ENCODE results near the gene ADAMTSL2. TPM values are rescaled to one million over a fixed set of nuclear protein-coding genes. Genes with fewer than 3 reads are reported as not detected.

Gene ADAMTSL2
- total and polyA plus RNA-seq, 2 donors, result 2.2 to 8.9 TPM

- no peak overlapping the region for H3K4me3 ChIP-seq (ENCODE audit: low read depth, low read length)
- no peaks in the 10 kb centered on the region for H3K36me3 ChIP-seq (ENCODE audit: insufficient read depth)
- H3K4me1 ChIP-seq (ENCODE audit: insufficient read depth), result no peaks in the 10 kb centered on the region
- 85% methylated on average over 36 of the region's 36 CpGs for WGBS
- H3K27ac ChIP-seq (ENCODE audit: low read depth), result no peak overlapping the region
- DNase-seq (ENCODE audit: extremely low spot score), result no peak
These were observed 35.6 kb downstream of the ADAMTSL2 start for GRCh38 chr9:133569891-133570690.

- no peak for DNase-seq (ENCODE audit: extremely low spot score)
- no peaks in the 10 kb centered on the region for H3K4me1 ChIP-seq (ENCODE audit: insufficient read depth)
- 84% methylated on average over 16 of the region's 16 CpGs for WGBS
- H3K4me3 ChIP-seq (ENCODE audit: low read depth, low read length), result no peak overlapping the region
- H3K27ac ChIP-seq (ENCODE audit: low read depth), result no peak overlapping the region
- H3K36me3 ChIP-seq (ENCODE audit: insufficient read depth), result no peaks in the 10 kb centered on the region
These were observed 36.2 kb downstream of the ADAMTSL2 start for GRCh38 chr9:133570691-133571080.

GRCh38 chr9:133571391-133571890 is 36.9 kb downstream of the ADAMTSL2 start:
- H3K36me3 ChIP-seq (ENCODE audit: insufficient read depth), result no peaks in the 10 kb centered on the region
- no peaks in the 10 kb centered on the region for H3K4me1 ChIP-seq (ENCODE audit: insufficient read depth)
- 84% methylated on average over 9 of the region's 9 CpGs for WGBS
- no peak overlapping the region for H3K27ac ChIP-seq (ENCODE audit: low read depth)
- DNase-seq (ENCODE audit: extremely low spot score), result no peak
- no peak overlapping the region for H3K4me3 ChIP-seq (ENCODE audit: low read depth, low read length)

- 83% methylated on average over 20 of the region's 20 CpGs for WGBS
- Histone ChIP-seq H3K27ac (ENCODE audit: low read depth) (no peak overlapping the region), H3K4me3 (ENCODE audit: low read depth, low read length) (no peak overlapping the region)
These were observed 37.5 kb downstream of the ADAMTSL2 start for GRCh38 chr9:133571896-133572595.

GRCh38 chr9:133572821-133573361 is 38.4 kb downstream of the ADAMTSL2 start:
- H3K27ac ChIP-seq (ENCODE audit: low read depth), result no peak overlapping the region
- peaks cover 2% of the 10 kb centered on the region for H3K4me1 ChIP-seq (ENCODE audit: insufficient read depth)
- no peak for DNase-seq (ENCODE audit: extremely low spot score)
- WGBS, result 29% methylated on average over 15 of the region's 15 CpGs
- H3K36me3 ChIP-seq (ENCODE audit: insufficient read depth), result no peaks in the 10 kb centered on the region
- no peak overlapping the region for H3K4me3 ChIP-seq (ENCODE audit: low read depth, low read length)

More at GRCh38 chr9:133571896-133572595, 37.5 kb downstream of the ADAMTSL2 start:
- no peak for DNase-seq (ENCODE audit: extremely low spot score)
- H3K4me1 ChIP-seq (ENCODE audit: insufficient read depth), result peaks cover 2% of the 10 kb centered on the region
- H3K36me3 ChIP-seq (ENCODE audit: insufficient read depth), result no peaks in the 10 kb centered on the region

GRCh38 chr9:133573791-133574515 is 39.4 kb downstream of the ADAMTSL2 start:
- Histone ChIP-seq H3K4me1 (ENCODE audit: insufficient read depth) (peaks cover 2% of the 10 kb centered on the region), H3K36me3 (ENCODE audit: insufficient read depth) (no peaks in the 10 kb centered on the region), H3K4me3 (ENCODE audit: low read depth, low read length) (no peak overlapping the region), H3K27ac (ENCODE audit: low read depth) (no peak overlapping the region)
- no peak for DNase-seq (ENCODE audit: extremely low spot score)
- WGBS, result 94% methylated on average over 21 of the region's 21 CpGs

GRCh38 chr9:133574771-133575170 is 40.3 kb downstream of the ADAMTSL2 start:
- Histone ChIP-seq H3K36me3 (ENCODE audit: insufficient read depth) (no peaks in the 10 kb centered on the region), H3K4me1 (ENCODE audit: insufficient read depth) (peaks cover 2% of the 10 kb centered on the region), H3K27ac (ENCODE audit: low read depth) (no peak overlapping the region), H3K4me3 (ENCODE audit: low read depth, low read length) (no peak overlapping the region)
- WGBS, result 82% methylated on average over 17 of the region's 17 CpGs
- no peak for DNase-seq (ENCODE audit: extremely low spot score)

GRCh38 chr9:133575186-133576030 is 40.9 kb downstream of the ADAMTSL2 start:
- 84% methylated on average over 32 of the region's 32 CpGs for WGBS
- no peak overlapping the region for H3K4me3 ChIP-seq (ENCODE audit: low read depth, low read length)
- peaks cover 2% of the 10 kb centered on the region for H3K4me1 ChIP-seq (ENCODE audit: insufficient read depth)
- H3K27ac ChIP-seq (ENCODE audit: low read depth), result no peak overlapping the region
- DNase-seq (ENCODE audit: extremely low spot score), result no peak
- no peaks in the 10 kb centered on the region for H3K36me3 ChIP-seq (ENCODE audit: insufficient read depth)

- no peak overlapping the region for H3K4me3 ChIP-seq (ENCODE audit: low read depth, low read length)
- H3K4me1 ChIP-seq (ENCODE audit: insufficient read depth), result peaks cover 2% of the 10 kb centered on the region
- no peak for DNase-seq (ENCODE audit: extremely low spot score)
- no peaks in the 10 kb centered on the region for H3K36me3 ChIP-seq (ENCODE audit: insufficient read depth)
- H3K27ac ChIP-seq (ENCODE audit: low read depth), result no peak overlapping the region
- WGBS, result 72% methylated on average over 23 of the region's 23 CpGs
These were observed 41.7 kb downstream of the ADAMTSL2 start for GRCh38 chr9:133576031-133576874.

- WGBS, result 51% methylated on average over 34 of the region's 34 CpGs
- Histone ChIP-seq H3K27ac (ENCODE audit: low read depth) (no peak overlapping the region), H3K36me3 (ENCODE audit: insufficient read depth) (no peaks in the 10 kb centered on the region), H3K4me3 (ENCODE audit: low read depth, low read length) (no peak overlapping the region), H3K4me1 (ENCODE audit: insufficient read depth) (peaks cover 2% of the 10 kb centered on the region)
- DNase-seq (ENCODE audit: extremely low spot score), result no peak
These were observed 42.6 kb downstream of the ADAMTSL2 start for GRCh38 chr9:133576875-133577736.

- Histone ChIP-seq H3K4me1 (ENCODE audit: insufficient read depth) (peaks cover 2% of the 10 kb centered on the region), H3K27ac (ENCODE audit: low read depth) (no peak overlapping the region), H3K36me3 (ENCODE audit: insufficient read depth) (no peaks in the 10 kb centered on the region), H3K4me3 (ENCODE audit: low read depth, low read length) (no peak overlapping the region)
- no peak for DNase-seq (ENCODE audit: extremely low spot score)
- WGBS, result 78% methylated on average over 3 of the region's 3 CpGs
These were observed 43.2 kb downstream of the ADAMTSL2 start for GRCh38 chr9:133577737-133578112.

Data from urinary bladder (tissue), 4 donors.